ENCODE data around the gene PTPRK.

The PTPRK gene

DNA sequence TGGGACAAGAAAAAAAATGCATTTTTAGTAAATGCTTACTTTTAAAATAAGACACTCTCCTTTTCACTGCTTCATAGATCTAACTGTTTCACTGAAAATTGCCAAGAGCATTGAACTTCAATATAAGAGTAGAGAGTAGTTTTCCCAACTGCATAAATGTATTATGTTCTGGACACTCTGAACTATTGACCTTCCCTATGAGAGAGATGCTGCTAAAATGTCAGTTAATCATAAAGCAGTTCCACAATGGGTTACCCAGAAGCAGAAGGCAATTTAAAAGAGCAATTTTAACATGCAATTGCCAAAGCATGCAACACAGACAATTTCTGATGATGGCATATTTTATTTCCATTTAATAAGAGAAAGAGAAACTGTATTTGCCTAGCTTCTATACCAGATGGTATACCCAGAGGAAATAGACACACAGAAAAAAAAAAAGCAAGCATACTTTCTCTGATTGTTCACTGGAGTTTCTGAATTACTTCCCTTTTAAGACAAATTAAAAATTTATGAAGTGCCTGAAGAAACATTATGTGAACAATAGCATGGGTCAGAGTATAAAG is 340.4 kb downstream of the PTPRK start:
- no peak for DNase-seq

DNA sequence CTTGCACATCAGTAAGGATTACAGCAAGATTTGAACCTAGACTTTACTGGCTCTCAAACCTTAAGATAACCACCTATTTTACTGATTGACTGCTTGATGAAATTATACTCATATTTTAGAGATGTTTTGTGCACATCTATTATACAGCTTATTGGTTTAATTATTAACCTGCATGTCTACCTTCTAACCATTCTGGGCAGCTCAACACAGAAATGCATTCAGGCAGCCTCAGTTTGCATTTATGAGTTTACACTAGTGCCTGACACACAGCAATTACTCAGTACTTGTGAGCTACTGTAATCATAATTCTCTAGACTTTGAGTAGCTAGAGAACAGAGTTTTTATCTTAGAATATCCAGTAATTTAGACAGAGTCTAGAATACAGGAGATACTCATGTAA is 345.7 kb downstream of the PTPRK start:
- no peak for DNase-seq

DNA sequence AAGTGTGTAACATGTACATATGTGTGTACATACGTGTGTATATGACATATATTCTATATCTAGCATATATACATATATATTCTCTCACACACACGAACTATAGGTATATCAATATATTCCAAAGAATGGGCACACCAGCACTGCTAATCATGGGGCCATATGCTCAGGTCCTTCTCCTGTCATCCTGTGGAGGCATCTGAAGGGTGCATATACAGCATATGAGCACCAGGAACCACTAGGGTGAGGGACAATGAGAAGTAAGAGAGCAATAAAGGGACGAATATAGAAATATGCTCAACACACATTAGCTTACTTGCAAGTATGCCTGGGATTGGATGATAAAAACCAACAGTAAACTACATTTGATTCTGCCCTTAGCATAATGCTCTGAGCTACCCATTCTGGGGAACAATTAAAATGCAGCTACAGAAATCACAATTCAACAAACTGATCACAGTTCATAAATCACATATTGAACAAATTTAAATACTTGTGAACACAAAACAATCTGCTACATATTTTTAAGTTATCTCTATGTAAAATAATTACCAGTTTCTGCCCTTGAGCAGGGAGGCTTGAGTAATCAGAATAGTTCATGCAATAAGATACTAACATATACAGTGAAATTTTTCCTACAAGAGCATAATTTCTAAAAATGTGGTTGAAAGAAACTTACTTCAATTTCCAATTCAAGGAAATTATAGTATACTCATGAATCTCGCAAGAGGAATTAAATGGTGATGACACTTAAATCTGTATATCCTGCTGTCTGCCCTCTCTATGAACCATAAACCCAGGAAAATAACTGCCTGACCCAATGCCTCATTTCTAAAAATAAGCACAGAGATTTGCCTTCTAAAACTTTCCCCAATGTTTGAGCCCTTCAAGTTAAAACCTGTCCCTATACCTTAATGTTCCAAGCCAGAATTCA is 347.4 kb downstream of the PTPRK start:
- no peak for DNase-seq

DNA sequence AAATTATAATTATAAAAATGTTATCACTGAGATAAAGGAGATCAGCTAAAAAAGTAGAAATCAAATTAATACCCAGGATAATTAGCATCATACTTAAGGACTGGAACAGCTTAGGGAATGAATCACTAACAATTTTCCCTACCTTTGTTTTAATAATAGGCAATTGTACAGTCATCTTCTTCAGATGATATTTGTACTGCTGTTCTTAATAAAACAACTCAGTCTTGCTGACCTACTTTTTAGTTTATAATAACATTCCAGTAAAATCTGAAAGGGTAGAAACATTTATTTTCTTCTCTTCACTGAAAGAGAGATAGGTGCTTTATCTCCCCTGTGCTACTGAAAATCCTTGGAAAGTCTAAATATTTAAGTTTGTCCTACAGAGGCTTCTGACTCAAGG is 348.3 kb downstream of the PTPRK start:
- DNase-seq, result no peak

DNA sequence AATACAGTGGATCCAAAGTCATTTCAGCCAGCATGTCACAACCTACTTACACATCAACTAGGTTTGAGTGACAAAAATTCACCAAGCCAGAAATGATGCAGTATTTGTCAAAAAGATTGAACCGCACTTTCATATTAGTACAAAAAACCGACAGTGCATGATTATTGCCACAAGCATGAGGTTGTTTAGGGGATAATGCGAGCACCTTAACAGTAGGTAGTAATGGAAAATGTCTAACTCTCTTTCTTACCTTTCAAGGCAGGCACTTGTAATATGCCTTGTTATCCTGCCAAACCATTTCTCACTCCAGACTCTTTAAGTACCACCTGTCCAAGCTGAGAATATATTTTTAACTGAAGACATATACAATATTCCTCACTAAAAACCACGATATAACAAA is 349.2 kb downstream of the PTPRK start:
- DNase-seq, result no peak

DNA sequence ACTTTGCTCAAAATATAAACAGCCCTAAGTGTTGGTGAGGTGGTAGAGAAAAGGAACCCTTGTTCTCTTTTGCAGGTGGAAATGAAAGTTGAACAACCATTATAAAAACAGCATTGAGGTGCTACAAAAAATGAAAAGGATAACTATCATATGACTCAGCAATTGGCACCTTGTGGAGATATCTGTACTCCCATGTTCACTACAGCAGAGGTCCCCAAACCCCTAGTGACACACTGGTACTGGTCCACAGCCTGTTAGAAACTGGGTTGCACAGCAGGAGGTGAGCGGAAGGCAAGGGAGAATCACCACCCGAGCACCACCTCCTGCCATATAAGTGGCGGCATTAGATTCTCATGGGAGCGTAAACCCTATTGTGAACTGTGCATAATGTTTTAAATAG is 352.2 kb downstream of the PTPRK start:
- DNase-seq, result no peak

DNA sequence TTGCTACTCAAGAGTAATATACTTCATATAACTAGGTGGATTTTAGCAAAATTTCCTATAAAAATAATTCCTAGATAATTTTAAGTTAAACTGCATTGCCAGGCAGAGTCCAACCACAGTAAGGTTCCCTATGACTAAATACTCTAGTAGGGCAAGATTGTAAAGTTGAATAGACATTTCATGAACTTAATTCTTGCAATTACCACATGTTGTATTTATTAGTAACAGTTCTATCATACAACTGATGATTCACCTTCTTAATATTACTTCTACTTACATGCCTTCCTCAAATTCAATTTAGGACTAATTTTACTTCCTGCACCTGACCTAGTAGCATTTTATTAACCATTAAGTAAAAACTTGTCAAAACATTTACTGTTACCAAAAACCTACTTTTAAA is 352.8 kb downstream of the PTPRK start:
- no peak for DNase-seq

DNA sequence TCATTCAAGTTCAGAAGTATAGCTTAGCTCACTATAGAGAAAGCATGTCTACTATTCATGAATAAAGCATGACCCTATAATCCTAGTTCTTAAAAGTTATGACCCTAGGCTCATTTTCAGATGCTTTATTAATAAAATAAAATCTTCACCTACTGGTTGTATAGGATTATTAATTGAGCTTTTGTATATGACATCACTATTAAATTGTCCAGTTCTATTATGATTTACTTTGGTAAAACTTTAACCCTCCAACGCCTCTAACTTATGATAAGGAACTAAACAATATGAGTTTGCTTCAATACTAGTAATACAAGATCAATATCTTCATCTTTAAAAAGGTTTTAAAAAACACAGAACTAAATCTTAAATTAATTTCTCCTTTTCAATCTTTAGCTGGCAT is 356.1 kb downstream of the PTPRK start:
- no peak for DNase-seq

DNA sequence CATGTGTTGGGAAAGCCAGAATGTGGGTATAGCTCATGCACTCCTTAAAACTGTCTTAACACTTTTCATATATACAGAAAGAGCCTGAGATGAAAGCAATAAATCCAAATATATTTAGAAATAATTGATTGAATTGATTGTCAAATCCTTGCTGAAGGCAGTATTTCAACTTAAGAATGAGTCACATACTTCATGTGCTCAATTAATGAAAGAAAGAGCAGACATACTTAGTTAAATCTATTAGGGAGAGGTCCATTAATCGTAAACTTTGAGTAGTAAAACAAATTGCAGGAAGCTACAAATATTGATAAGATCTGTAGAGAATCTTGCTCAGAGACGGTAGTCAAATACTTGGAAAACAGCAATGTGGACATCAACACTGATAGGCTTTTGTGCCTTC is 358.0 kb downstream of the PTPRK start:
- no peak for DNase-seq

DNA sequence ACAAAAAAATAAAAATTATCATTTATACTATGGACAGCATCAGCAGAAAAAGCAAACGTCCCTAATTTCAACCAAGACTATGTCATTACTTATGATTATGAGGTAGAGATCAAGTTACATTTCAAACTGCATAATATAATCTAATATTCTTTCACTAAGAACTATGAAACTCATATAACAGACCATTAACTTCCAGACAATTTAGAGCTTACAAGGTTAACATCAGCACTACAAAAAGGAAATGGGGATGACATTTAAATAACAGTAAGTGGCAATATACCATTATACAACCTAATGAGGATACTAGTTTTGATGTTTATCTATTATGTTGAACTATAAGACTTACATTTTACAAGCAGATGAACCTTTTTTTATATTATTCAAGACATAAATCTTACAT is 358.6 kb downstream of the PTPRK start:
- DNase-seq, result no peak

DNA sequence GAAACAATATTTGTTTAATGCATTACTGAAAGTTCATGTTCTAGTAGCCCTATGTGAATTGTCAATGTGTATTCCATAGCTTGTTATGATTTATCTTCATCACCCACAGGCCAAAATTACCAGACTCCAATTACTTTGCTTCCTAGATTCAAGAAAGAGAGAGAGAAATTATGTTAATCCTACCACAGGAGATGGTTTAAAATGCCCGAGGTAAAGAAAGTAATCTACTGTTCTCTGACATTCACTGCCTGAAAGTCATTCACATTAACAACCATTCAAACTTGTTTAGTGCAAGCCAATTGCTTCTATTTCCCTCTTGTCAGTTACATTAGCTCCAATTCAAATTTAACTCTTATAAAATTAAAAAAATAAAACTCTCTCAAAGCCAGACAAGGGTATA is 359.1 kb downstream of the PTPRK start:
- DNase-seq, result no peak

DNA sequence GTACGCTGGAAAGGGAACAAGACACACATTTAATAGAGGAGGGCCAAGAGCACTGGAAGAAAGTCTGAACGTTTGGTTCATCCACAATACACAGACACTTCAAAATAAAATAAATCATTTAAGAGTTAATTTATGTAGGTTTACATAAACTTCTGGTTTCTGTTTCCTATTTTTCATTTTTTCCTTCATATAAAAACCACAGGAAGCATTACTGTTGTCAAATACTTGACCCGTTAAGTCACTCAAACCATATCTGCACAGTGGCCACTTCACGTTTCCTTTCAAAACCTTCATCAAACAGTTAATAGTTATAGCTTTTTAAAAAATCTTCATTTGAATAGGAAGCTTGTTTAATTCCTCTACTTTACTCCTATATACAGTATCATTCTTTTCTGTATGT is 361.9 kb downstream of the PTPRK start:
- no peak for DNase-seq

DNA sequence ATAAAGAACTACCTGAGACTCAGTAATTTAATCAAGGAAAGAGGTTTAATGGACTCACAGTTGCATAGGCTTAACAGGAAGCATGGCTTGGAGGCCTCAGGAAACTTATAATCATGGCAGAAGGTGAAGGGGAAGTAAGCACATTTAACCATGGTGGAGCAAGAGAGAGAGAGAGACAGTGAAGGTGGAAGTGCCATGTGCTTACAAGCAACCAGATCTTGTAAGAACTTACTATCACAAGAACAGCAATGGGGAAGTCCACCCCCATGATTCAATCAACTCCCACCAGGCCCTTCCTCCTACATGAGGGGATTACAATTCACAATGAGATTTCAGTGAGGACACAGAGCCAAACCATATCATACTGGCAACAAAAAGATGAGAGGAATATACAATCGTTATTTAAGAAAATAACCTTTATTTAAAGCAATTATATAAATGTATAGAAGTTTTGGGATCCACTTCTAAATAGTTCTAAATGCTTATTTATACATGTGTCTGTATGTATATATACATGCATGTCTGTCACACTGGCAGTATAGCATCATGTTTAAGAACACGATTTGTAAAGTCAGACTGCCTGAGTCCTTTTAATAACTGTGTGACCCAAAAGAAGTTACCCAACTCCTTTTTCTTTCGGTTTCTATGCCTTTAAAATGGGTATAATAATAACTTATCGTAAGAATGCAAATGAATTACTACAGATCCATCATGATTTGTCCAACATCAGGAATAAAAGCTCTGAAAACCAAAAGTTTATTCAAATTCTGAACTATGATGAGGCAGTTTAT is 363.9 kb downstream of the PTPRK start:
- DNase-seq, result no peak

DNA sequence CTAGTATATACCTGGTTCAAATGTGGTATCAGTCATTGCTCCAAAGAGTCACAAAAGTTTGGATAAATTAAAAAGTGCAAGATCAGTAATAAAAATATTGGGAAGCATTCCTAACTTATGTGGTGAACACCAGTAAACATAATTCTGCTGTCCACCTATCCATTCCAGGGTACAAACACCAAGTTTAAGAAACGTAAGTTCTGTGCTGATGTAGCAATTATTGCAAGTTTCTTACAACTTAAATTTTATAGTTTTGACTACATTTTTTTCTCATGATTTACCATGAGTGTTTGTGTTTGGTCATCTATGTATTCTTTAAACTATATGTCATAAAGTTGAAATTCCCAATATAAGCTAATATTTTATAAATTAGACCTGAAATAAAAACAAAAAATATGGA is 364.6 kb downstream of the PTPRK start:
- no peak for DNase-seq

DNA sequence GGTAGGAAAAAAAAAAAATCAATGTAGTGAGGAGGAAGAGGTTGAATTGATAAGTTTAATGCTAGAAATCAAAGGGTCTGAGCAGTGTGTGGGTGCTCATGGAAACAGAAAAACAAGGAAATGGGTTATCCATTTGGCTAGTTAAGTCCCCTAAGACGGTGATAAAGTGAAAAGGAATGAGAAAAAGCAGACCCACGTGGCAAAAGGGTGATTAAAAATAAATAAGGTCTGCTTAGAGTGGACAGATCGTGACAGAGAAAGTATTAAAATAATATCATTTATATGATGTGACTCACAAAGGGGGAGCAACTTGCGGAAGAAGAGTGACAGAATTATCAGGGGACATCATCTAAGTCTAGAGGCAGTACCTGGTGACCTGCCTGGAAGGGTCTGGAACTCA is 367.8 kb downstream of the PTPRK start:
- no peak for DNase-seq

DNA sequence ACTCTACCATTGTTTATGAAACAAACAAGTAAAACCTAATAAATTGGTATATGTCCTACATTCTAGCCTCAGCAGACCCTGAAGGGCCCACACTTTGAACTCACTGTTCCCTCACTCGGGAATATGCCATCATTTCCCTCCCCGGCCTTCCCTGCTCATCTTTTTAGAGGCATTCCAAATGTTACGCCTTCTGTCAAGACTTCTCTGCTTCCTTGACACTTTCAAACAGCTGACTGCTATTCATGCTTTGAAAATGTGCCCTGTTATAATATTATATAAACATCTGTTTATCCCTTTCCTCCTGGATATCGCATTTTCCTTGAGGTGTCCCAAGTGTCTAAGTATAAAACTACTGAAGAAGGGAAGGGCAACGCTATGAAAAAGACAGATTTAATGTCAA is 370.0 kb downstream of the PTPRK start:
- DNase-seq, result no peak

DNA sequence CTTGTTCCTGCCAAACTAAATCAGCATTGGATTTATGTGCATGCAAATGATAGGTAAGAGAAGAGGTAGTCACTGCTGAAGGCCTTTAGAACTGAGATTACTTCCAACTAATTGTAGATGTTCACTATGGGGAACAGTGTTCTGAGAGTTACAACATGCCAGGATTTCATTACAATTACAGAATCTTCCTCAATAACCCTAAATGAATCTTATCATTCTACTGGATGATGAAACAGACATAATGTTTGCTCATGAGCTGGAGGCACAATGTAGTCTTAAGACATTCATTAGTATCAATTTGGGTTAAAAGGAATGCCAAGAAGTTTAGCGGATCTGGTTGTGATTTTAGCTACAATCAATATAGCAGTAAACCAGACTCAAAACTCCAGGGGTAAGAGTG is 370.6 kb downstream of the PTPRK start:
- no peak for DNase-seq

DNA sequence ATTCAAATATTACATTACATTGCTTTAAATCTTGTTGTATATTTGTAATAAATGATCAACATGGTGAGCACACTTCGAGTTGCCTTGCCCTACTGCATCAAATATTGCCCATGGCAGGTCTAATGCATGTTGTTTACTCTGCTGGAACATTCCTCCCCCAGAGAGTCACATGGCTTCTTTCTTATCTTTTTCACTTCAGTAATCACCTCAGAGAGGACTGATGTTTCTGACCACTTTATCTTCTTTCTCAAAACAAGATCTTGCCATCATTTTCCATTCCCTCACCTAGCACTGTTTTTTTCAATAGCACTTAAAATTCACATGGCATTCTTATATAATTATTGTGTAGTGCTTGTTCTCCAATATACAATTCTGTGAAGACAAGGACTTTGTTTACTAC is 376.1 kb downstream of the PTPRK start:
- no peak for DNase-seq

DNA sequence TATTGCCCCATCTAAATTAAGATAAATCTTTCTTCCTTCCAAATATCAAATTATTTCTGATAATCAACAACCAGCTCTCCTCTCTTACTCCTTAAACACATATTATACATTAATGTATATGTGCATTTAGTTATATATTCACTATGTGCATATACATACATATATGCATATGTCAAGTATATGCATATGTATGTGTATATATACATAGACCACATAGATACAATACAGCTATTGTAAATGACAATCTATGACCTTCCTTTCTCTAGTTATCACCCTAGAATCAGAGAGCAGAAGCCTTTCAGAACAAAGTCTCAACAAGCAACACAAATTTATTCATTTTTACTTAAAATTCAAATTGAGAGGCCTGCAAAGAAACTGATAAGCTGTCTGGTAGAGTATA is 378.5 kb downstream of the PTPRK start:
- DNase-seq, result no peak

DNA sequence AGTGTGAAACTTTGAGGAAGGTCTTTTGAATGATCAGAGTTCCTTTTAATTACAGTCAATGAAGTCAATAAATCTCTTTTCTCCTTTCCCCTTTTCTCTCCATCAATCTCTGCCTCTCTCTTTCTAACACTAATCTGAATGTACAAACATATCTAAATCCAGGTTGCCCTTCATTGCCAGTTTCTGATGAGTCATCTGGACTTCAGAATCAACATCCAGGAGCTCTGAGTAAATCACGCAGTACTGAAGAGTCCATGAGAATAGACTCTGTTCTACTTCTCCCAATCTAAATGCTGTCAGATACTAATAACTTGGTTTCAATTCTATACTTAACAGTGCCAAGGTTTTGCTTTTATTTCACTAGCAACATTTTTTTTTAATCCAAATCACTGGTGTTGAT is 380.9 kb downstream of the PTPRK start:
- DNase-seq, result no peak

DNA sequence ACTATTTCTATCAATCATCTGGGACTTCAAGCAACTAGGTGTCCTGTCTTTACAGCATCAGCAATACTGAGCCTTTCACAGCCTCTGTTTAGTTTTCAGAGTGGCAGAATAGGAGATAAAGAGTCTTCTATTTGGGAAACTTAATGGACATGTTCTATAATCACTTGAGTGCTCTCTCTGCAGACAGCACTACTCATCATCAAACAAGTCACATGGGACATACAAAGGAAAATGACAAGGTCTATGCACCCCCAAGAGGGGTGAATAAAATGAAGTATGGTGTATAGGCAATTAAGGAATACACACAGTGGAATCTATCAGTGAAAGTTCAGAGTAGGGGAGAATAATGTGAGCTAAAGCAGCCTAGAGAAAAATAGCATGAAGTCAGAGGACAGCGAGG is 381.7 kb downstream of the PTPRK start:
- no peak for DNase-seq

DNA sequence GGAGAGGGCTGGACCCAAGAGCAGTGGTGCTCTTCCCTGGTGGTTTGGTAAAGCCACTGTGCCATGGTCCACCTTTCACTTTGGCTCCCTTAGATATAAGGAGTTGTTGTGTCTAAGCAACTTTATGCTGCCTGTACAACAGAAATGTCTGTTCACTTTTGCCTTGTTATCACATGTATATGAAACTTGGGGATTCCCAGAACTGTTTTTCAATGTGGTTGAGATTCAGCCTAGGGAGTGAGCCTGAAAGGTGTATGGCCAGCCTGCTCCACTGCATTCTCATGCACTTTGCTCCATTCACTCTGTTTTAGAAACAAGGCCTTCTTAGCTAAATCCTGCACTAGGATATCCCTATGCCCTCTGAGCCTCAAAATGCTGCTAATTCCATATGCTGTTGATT is 385.1 kb downstream of the PTPRK start:
- DNase-seq, result no peak

DNA sequence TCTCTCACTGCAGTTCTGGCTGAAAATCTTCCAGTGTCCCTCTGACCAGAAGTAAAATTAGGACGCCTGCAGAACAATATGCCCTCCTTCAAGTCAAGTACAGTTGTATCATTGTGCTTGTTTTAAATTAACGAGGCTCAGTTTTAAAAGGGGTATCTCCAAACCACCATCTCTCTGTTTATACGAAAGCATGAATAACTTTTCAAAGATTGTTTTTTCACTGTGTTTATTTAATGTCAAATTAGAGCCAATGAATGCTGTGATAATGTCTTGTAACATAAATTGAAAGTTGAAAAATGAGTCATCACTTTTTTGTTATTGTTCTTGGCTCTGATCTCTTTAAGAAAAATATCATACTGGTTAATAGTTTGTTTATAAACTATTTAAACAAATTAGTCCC is 388.8 kb downstream of the PTPRK start:
- no peak for DNase-seq

DNA sequence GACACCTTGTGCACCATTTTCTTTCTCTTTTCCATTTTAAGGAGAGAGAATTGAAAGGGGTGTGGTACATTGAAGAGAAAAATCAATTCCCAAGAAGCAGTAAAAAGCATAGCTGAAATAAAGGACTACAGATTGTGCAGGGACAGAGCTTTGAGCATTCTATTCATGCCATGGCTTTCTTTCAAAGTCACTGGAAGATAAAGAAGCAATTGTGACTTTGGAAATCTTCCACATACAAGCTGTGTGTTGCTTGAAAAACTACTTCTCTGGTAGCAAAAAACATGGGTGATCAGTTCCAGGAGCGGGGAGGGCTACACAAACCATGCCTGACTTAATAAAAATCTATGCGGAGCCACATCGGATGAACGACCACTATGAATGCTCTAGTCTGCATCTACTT is 389.4 kb downstream of the PTPRK start:
- DNase-seq, result no peak
